GM19324 (cell line): ENCODE measurements around the gene HOXA2.

ENCODE experiments used
- ATAC-seq: cut with Tn5 transposase; IDR thresholded peaks from one replicate; pipeline ENCODE4 v1.9.1; 2021; ENCODE audit warnings: mild to moderate bottlenecking, moderate library complexity; ENCODE audit not compliant: unreplicated experiment, low FRiP score

The HOXA2 gene

DNA sequence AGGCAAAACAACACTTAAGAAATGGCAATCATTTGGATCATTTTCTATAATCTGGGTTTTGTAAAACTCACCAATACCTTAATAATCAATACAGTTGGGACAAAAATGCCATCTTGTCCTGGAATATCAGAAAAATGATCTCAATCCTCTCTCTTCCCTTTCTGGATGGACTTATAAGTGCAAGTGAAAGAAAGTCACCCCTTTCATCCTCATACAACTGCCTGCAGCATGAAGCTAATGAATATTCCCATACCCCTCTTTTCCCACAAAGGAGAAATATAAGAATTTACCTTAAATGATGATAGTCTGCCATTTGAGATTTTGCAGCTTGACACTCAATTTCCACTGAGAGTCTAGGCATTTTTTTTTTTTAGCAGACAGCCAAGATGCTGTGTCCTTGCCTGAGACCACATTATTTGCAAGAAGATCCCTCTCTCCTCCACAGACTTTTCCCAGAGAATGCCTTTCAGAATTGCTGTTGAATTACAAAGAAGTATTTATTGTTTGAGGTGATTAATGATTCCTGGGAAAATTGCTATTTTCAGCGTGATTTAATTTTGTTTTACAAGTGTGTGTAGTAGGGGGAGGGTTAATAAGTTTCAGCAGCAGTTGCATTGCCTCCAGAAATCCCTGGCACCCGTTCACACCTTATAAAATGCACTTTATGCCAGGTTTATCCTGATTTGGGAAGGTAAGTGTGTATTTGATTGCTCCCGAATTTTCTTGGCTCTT is 24.3 kb upstream of the HOXA2 start:
- no peak for ATAC-seq

DNA sequence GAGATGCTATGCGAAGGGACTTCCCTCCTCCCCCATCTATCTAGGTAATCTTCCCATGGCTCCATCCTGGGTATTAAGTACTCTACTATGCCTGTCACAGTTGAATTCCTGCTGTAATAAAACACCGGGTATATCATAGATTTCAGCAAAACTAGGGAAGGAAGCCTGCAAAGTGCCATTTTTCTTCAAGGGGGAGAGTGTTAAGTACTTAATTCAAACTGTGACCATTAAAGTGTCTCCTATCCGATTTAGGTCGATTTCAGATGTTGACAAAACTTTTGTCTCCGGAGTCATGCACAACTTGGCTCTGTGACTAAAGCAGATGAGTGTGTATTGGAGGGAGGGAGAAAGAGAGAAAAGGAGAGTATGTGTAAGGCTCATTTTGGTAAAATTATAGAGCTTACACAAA is 23.5 kb upstream of the HOXA2 start:
- no peak for ATAC-seq

DNA sequence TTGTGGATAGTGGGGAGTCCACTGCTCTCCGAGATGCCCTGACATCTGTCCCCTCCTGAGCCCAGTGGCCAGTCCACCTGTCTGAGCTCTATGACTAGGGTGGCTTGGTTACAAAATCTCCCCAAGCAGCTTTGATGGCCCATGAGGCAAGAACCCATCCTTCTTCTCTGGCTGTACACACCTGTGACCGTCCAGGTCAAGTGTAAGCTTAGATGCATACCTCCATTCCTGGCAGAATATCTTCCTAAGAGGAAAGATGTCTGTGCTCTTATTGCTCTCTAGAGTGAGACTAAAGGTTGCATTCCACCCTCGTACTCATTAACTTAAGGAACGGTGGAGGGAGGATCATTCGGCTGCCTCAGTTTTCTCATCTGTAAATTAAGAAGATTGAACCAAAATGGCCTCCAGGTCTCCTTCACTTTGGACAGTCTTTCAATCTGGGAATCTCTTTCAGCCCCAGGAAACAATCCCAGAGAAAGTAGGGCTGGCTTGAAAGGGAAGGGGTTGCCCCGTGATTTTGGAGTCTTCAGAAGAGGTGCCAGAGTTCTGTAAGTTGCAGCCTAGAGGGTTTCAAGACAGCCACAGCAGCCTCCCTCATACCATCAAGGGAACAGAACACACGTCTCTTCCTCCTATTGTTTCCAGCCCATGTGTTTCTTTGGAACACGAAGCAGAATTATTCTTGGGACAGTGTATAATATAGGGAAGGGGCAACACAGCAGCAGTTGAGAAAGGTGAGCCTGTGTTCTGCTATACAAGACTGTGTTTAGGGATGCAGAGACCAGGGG is 22.6 kb upstream of the HOXA2 start:
- ATAC-seq = no peak

DNA sequence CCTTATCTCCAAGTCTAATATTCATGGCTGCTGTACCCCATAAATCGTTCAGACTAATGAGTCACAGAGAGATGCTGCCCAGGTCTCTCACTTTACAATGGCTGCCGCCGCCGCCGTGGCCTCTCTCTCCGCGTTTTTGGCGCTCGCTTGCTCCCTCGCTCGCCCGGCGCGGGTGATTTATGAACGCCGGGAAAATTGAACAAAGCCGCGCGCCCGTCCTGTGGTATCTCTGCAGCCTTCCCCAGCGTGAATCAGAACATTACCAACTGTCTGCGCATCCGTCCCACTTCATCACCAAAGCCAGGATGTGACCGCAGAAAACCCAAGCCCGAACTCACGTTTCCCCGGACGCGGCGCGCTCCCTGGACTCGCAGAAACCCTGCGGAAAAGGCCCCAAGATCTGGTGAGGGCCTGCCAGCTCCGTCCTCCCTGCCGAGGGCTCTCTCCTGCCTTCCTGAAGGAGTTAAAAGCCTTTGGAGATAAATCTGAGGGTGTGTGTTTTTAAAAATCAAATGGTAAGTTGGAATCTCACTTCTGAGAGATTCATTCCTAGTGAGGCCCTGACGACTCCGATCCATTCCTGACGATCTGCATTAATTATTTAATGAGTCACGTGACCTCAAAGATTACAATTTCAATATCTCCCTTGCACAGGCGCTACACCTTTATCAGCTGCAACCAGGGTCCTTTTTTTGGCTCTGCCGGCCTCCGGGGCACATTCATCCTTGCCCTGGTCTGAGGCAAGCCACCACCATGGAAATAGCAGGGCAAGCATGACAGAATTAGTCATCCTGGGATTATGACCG is 21.8 kb upstream of the HOXA2 start:
- ATAC-seq = no peak

DNA sequence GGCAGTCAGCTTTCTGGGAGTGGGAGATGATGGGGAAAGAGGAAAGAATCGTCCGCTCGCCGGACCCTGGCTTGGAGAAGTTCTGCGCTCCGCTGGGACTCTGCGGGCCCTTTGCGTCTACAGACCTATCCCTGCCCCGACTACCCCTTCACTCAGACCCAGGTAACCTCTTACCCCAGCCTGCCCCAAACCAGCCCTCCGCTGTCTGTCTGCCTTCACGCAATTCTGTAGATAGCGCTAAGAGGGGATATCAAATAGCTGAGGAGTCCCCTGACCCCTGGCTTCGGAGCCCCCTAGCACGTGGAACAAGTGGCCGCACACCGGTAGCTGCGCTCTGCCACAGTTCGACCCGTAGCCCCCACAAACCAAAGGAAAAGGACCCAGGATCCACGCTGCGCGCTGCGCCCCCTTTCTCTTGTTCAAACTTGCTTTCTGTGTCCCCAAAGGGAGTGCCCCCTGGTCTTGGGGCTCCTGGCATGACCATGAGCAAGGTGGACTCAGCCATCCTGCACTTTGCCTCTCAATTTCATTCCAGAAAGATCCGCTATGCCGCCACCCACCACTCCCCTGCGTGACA is 21.1 kb upstream of the HOXA2 start:
- ATAC-seq = no peak

DNA sequence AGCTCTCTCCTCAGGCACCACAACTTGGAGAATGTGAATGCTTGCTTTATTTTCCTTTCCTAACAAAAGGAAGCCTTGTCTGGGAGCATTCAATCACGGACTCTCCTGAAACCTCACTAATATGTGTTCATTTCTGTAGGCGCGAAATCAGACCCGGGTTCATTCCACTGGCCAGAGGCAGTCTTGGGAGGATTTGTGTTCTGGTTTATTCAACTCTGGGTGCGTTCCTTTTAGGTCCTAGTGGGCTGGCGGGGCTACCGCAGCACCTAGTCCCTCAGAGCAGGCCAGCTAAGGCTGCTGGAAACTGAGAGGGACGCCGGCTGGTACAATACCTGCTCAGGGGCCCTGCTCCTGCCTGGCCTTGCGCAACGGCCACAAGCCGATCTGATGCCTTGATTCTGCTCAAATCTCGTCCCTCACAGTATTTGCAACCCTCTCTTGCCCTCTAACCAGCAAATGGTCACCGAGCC is 20.6 kb upstream of the HOXA2 start:
- ATAC-seq = no peak

DNA sequence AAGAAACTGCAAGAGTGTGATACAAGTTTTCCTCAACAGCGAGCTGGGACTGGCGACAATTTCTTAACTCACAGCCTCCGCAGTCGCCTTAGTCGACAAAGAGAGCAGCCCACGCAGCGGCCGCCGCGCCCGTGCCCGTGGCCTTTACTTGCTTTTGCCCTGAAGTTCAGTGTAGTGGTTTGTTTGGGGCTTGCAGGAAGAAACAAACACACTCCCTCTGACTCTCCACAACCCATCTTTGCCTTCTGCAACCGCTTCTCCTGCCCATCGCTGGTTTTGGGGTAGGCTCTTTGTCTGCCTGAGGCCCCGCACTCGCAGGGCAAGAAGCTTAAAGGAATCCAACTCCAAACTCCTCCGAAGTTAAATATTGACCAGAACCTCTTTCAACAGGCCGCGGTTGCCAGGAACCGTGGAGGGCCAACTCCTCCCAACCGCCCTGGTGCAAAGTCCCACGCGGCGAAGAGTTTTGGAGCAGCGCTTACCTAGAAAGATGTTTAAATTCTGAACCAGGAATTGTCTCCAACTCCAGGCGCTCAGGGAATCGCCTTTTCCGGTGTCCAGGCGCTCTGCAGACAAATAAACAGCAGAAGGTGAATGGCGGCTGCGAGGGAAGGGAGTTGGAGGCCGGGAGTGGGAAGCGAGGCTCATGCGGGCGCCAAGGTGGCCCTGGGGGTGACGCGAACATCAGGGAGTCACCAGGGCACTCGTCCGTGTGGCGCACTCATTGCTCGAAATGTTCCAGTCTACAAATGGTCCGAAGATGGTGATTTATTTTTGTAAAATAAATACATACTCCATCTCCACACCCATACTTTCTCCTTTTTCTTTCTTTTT is 19.8 kb upstream of the HOXA2 start:
- ATAC-seq = no peak

DNA sequence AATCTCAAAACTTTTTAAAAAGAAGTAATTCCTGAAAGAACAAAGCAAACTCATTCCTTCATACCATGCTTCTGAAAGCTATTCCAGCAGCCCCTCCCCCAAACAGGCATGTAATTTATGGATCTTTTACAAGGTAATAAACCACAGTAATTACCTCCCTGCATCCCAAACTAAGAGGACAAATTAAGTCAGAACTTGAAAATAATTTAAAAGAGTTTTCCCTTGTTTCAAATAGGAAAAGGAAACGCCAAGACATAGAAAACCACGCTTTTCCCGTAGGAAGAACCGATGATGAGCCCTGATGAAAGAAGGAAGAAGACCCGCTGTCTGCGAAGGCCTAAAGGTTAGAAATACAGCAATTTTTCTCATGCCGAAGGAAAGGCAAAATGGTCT is 19.2 kb upstream of the HOXA2 start:
- ATAC-seq = no peak

DNA sequence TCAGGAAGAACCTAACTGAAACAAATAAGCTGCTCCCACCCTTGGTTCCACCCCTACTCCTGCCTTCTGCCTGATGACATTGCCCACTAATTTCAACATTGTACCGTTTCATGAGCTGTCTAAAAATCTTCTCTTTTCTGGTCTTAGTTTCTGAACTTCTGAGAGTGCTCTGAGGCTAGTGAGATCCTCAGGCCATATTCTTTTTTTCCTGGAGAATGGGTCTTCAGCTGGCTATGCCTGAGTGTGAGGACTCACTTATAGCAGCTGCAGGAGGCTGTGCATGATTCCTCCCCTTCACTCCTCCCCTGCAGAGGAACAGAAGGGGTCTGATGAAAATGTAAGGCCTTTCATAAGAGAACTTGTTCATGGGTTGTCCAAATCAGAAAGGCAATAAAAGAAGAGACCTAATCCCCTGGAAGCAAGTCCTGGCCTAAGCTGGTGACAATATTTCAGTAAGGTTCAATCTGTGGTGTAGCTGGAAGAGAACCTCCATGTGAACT is 17.0 kb upstream of the HOXA2 start:
- no peak for ATAC-seq

DNA sequence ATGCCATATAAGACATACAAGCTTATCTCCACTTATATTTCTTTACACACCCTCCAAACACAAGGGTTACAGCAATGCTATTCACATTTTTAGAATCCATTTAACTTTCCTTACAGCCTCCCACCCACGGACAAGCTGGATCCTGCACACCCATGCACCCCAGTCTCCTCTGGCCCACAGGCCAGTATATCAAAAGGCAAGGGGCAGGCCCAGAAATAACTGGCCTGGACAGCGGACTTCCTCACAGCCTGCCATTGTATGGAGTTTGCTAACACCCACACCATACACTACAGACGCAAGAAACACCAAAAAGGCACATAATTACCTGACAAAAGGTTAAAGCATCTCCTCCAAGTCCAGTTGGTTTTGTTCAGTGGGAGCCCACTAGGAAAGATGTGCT is 16.1 kb upstream of the HOXA2 start:
- ATAC-seq = no peak

DNA sequence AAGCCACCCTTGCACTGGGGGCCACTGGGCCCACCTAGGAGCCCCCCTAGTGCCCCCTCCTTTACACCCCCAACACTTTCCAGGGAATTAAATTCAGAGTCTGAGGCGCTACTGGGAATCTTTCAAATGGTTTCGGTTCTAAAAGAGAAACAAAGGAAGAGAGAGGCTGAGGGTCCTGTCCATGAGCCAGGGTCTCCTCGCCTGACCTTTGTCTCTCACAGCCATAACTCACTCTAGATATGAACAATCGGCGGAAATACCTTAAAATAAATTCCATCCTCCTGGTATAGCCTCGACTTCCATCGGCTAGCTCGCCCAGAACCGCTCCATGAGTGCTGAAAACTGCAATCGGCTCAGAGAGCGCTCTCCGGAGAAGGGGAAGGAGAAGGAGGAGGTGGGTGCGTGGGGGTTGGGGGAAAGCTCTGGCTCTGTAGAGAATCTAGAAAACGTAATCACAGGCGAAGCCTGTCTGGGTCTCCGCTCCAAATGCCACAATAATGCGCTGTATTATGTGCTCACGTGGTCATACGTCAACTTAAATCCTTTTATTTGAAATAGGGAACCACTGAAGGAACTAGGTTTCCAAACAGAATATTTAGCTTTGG is 15.5 kb upstream of the HOXA2 start:
- no peak for ATAC-seq

DNA sequence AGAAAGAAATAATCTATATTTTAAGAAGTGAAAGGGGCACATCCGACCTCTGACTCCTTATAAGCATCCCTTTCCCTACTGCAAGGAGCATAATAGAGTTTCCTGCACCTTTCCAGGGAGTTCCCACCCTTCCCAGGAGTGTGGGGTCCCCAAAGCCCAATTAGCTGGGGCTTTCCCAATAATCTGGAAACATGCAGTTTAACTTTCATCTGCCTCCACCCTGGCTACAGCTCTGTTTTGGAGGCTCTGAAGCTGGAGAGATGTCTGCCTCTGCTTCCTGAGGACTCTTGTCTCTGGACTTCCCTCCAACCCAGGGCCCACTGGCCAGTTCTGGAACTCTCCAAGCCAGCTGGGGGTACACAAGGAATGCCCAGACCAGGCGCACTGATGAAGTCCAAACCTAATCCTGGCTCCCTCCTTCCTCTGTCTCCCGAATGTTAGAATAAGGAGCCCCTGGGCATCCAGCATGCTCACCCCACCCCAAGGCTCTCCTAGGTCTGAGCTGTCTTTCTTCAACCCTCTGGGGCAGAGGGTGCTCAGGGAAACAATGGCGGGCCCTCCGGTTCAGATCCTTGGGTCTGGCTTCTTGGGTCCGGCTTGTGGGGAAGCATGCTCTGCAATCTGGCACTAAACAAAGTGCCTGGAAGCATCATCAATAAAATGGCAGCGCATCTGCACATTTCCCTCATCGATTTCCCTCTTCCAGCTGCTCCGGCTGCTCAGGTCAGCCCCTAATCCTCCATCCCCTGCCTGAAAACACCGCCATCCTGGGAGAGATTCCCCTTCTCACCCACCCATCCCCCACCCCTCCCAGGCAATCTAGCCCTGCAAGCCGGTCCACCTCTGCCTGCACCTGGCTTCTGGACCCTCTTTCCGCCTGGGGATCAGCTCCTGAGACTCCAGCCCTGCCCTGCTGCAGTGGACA is 14.7 kb upstream of the HOXA2 start:
- ATAC-seq = no peak

DNA sequence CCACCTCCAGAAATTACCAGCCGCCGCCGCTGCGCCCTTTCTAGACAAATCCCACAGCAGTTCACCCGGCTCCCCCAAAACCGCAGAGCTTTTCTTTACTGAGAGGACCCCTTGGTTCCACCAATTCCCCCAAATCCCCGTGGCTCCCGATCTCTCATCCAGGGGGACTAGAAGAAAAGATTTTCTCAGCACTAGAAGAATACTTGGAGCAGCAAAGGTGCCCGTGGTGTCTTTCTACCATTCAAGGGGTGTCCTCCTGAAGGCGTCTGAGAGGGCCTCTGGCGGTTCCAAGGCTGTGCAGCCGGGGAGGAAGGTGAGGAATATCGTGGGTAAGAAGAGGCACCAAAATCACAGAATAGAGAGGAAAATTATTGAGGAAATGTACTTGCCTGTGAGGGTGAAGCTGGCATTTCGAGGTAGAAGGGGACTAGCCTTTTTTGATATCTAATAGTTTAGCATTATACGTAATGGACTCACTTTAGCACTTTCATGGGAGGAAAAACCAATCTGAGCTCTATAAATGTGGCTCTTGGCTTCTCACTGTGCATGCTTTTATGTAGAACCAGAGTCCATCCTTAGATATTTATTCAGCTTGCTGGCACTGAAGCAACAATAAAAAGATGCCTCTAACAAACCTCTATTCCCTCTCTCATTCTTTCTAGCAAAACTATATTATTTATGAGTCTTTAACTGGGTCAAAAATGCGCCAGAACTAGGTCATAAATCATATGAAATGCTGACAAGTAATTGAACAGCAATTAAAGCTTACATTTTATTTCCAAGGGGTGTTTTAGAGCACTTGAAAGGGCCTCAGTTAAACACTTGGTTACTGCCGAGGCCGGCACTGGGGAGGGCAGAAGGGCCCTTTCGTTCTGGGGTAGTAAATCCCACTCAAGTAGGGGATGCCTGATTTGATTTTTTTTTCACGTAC is 13.8 kb upstream of the HOXA2 start:
- ATAC-seq = no peak

DNA sequence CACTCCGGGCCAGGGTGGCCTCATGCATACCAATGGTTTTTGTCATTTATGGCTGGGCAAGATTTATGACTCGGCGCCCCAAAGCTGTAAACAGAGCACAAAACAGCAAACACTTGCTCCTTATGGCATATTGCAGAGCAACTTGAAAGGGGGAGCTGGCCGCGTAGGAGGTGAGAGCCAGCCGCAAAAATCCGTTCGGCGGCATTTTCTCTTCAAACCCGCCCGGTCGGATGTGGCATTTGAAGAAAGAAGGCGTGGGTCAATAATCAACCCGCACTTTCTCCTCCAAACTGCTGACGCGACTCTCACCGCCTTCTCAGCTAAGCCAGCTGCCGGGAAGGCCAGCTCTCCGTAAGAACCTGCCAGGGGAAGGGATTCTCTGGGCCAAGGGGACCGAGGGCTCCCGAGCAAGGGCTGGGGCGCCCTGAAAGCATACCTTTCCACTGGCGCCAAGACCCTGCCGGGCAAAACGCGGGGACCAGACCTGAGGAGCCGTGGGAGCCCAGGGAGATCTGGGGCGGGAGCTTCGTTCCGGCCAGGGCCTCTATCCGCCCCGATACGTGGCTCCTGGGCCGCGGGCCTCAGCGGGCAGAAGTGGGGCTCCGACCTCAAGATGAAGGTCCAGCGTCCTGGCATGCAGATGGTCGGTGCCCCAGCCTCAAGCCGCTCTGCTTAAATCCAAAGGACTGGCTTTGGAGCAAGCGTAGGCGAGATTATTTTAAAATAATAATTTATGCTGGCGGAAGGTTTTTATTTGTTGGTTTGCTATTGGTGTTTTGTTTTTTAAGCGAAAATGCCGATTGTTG is 12.9 kb upstream of the HOXA2 start:
- no peak for ATAC-seq

DNA sequence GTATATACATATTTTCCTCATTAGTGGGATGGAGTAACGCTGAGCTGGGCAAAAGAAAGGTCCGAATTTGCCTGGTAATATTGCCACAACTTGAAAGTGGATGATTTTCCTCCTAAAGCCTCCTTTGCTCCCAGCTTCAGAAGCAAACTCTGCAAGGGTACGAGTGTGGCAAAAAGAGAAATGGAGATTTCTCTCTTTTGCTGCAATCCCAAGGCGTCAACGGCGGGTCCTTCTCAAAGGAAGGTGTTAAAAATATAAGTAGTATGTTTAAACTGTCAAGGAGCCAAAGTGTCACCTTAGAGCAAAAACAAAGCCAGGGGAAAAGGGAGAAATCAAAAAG is 12.4 kb upstream of the HOXA2 start:
- no peak for ATAC-seq

DNA sequence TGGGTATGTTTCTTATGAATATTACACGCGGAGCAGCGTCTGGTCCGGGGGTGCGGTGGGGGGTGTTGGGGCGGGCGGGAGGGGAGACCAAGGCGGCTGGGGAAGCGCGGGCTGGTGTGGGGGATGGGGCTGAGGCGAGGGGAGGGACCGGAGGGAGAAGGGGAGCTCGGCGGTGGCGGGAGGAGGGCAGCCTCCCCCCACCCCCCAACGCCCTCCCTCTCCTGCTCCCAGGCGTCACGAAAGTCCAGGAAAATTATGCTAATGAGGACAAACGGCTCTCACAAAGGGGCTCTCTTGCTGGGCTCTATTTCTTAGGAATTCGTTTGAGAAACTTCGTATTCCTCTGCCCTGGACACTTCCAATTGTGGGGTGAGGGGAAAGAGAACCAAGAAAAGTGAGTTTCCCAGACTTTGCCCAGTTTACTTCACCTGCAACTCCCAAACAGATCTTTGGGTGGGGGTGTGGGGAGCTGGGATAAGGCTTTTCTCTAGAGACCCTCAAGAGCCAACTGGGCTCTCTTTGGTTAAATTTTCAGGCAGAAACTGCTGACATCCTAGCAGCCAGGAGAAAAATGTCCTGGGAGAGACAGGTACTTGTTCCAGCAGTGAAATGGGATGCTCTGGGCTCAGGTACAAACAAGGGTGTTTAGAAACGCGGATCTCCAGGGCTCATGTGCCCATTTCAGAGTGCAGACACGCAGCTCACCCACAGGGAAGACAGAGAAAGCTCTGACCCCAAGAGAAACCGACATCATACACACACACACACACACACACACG is 11.7 kb upstream of the HOXA2 start:
- ATAC-seq = no peak
